GM19193 (cell line): ENCODE measurements around the gene GABARAPL2.

ENCODE experiments used
- POLR2A ChIP-seq: IDR thresholded peaks from 4 replicates; pipeline ENCODE4 v1.6.1; 2011; ENCODE audit not compliant: insufficient read depth, insufficient read length; ENCODE audit errors: extremely low read depth

Gene GABARAPL2

GRCh38 chr16:75575958-75576357 is 9.8 kb downstream of the GABARAPL2 start:
- TF ChIP-seq POLR2A = no peak

- no peak for TF ChIP-seq POLR2A
These were observed 10.2 kb downstream of the GABARAPL2 start for GRCh38 chr16:75576384-75576811.

- TF ChIP-seq POLR2A = no peak
These were observed 12.0 kb downstream of the GABARAPL2 start for GRCh38 chr16:75578212-75578611.

- TF ChIP-seq POLR2A = no peak
These were observed 12.5 kb downstream of the GABARAPL2 start for GRCh38 chr16:75578725-75579124.

- TF ChIP-seq POLR2A = no peak
These were observed 13.2 kb downstream of the GABARAPL2 start for GRCh38 chr16:75579281-75579834.

- no peak for TF ChIP-seq POLR2A
These were observed 17.9 kb downstream of the GABARAPL2 start for GRCh38 chr16:75584108-75584507.

GRCh38 chr16:75588716-75589115 is 22.5 kb downstream of the GABARAPL2 start:
- TF ChIP-seq POLR2A = no peak

- no peak for TF ChIP-seq POLR2A
These were observed 23.1 kb downstream of the GABARAPL2 start for GRCh38 chr16:75589306-75589705.

- TF ChIP-seq POLR2A = no peak
These were observed 25.0 kb downstream of the GABARAPL2 start for GRCh38 chr16:75590920-75591843.

- no peak for TF ChIP-seq POLR2A
These were observed 27.1 kb downstream of the GABARAPL2 start for GRCh38 chr16:75593308-75593707.

- TF ChIP-seq POLR2A = no peak
These were observed 27.9 kb downstream of the GABARAPL2 start for GRCh38 chr16:75593825-75594820.

- TF ChIP-seq POLR2A = no peak
These were observed 33.5 kb downstream of the GABARAPL2 start for GRCh38 chr16:75599452-75600277.

GRCh38 chr16:75603241-75603640 is 37.1 kb downstream of the GABARAPL2 start:
- no peak for TF ChIP-seq POLR2A

- TF ChIP-seq POLR2A = no peak
These were observed 40.3 kb downstream of the GABARAPL2 start for GRCh38 chr16:75606507-75606906.
